LoVo (cell line): Measurements from ENCODE around the gene SENP7.
"Not testable (repeated sequence)": the region's sequence is repeated elsewhere in the genome, so short reads cannot be mapped to it uniquely, and the experiment has no call there.

Source experiments
- DNase-seq: peaks from one replicate; pipeline ENCODE4 v3.0.0-alpha.2; 2016; ENCODE audit warnings: low spot score

Gene SENP7

GRCh38 chr3:101325393-101326134 lies 187.4 kb downstream of the SENP7 start:
- no peak for DNase-seq

DNA sequence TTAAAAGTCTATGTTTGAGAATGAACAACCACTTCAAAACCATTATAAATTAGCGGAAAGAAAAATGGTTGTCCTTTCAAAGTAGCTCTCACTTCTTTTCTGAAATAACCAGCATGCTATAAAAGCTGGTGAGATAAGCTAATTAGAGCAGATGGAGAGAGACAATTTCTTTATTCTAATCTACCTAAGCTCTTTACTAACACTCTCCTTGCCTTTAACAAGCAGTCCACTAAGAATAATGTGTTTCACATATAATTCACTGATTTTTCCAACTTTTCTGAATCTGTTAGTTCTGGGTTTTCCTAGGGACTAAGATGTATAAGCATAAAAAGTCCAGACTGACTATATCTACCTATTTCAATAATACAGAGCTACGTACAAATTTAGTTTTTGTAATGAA lies 192.5 kb downstream of the SENP7 start, which contains the start of gene IMPG2:
Gene IMPG2, minus strand, starts transcription at position 101 of the 400 bp plus-strand sequence. CDS start 203 bp downstream, outside the sequence.
- no peak for DNase-seq

DNA sequence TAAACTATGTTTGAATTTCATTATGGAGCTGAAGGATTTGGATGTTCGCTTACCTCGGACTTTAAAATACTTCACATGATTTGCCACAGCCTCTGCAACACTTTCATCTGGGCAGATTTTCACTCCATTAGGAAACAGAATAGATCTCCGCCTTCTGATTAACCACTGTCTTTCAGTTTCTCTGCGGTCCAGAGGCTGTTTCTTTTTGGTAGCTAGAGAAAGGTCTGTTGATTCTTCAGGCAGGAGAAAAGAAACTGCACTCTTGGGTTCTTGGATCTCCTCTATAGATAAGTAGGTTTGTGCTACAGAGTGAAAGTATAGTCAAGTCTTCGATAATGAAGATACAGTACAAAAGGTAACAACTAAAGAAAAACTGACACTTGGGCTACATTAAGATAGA lies 193.5 kb downstream of the SENP7 start:
- no peak for DNase-seq

DNA sequence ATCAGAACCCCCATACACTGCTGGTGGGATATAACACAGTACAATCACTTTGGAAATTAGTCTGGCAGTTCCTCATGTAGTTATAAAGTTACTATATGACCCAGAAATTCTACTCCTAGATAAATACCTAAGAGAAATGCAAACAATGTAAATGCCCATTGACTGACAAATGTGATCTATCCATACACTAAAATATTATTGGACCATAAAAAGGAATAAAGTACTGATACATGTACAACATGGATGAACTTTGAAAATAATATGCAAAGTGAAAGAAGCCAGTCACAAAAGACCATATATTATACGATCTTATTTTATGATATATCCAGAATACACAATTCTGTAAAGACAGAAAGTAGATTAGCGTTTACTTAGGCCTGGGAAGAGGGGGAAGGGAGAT lies 200.5 kb downstream of the SENP7 start:
- no peak for DNase-seq

- DNase-seq: no peak
Measured at GRCh38 chr3:101311676-101312075, 201.3 kb downstream of the SENP7 start.

GRCh38 chr3:101310978-101311375 lies 202.0 kb downstream of the SENP7 start:
- DNase-seq: no peak

GRCh38 chr3:101308147-101308772 lies 204.8 kb downstream of the SENP7 start:
- DNase-seq: not testable (repeated sequence)

- DNase-seq: no peak
Measured at GRCh38 chr3:101303836-101304235, 209.2 kb downstream of the SENP7 start.

DNA sequence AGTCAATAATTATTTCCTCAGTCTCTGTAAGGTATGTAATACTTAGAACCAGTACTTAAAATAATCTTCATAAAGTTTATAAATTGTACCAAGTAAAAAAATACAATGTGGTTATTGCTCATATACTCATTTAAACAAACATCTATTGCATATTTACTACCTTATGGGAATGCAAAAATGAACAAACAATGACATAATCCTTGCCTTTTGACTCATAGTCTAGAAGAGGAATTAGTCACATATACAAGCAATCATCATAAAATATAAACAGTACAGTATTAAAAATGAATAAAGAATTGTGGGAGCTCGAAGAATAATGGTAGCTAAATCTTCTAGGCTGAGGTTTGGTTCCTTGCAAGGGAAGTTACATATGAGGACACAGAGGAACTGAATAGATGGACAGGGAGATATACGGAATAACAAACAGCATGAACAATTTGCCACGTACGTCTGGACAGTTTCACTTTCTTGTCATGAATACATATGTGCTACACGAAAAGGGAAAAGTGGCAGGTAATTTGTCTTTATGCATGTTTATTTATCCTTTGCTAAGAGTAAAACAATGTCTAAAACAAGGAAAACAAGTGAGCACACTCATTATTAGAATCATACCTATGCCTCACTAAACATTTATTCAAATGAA lies 209.8 kb downstream of the SENP7 start:
- DNase-seq: no peak

DNA sequence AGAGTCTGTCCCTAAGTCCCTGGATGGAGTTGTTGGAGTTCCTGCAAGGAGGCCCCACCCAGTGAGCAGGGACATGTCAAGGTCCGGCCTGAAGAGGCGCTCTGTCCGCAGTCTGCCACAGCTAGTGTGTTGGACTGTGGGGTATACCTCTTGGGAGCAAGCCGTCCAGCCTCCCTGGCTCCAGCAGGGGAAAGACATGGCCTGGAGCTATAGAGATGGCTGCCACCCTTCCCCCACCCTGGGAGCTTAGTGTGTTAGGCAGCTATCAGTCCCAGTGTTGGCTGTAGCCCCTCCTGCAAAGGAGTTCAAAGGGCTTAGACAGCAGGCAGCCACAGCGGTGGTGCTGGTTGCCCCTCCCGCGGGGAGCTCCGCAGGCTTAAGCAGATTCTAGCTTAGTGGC lies 212.9 kb downstream of the SENP7 start:
- no peak for DNase-seq

DNA sequence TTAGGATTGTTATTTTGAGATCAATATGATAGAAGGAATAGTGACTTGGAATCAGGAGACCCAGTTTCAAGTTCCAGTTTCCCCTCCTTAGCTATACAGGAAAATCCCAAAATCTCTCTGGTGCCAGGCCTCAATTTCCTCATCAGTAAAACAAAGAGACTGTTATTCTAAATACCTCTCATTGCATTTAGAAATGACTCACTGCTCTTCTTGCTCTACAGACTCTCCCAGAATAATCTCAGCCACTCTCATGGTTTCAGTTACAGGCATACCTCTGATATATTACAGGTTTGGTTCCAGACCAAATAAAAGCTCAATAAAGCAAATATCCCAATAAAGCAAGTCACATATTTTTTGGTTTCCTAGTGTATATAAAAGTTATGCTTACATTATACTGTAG lies 221.0 kb downstream of the SENP7 start:
- DNase-seq: no peak

DNA sequence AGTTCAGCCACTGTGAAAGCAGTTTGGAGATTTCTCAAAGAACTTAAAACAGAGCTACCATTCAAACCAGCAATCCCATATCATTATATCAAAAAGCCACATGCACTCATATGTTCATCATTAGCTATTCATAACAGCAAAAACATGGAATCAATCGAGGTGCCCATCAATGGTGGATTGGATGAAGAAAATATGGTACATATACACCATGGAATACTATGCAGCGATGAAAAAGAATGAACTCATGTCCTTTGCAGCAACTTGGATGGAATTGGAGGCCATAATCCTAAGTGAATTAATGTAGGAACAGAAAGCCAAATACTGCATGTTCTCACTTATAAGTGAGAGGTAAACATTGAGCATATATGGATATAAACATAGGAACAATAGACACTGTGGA lies 224.7 kb downstream of the SENP7 start:
- no peak for DNase-seq

GRCh38 chr3:101284757-101285156 lies 228.3 kb downstream of the SENP7 start:
- DNase-seq: no peak

DNA sequence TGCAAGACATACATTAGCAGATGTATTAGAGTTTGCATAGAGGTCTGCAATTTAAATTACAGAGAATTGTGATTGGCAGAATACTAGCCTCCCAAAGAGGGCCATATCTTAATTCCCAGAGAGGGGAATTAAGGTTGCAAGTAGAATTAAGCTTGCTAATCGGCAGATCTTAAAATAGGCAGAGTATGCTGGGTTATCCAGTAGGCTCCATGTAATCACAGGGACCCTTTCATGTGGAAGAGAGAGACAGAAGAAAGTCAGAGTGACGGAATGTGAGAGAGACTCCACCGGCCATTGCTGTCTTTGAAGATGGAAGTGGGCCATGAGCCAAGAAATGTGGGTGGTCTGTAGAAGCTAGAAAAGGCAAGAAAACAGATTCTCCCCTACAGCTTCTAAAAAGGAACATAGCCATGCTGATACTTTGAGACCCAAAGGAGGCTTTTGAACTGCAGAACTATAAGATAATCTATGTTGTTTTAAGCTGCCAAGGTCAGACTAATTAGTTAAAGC lies 231.4 kb downstream of the SENP7 start:
- no peak for DNase-seq

- DNase-seq: no peak
Measured at GRCh38 chr3:101279765-101280385, 233.1 kb downstream of the SENP7 start.

- no peak for DNase-seq
Measured at GRCh38 chr3:101279162-101279561, 233.8 kb downstream of the SENP7 start.

DNA sequence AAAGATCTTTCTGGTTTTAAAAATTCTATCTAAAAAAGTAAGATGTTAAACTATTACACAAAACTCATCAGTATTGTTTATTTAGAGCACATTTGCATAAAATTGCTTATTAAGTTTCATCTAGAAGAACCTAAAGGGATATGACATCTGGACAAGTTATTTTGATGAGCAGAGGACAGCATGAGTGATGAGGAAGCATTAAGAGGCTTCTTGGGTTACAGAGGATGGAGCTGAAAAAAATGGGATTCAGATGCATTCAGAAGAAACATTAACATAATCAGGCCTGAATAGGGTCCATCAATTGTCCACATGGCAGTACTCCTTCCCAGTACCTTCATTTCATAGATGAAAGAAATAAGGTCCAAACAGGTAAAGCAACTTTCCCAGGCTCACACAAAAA lies 234.3 kb downstream of the SENP7 start:
- DNase-seq: no peak
